Brain microvascular endothelial cell (primary cell): ENCODE data around the gene MAPKBP1.

ENCODE experiments used
- DNase-seq: peaks from one replicate; pipeline ENCODE4 v3.0.0-alpha.2; 2020
- H3K27ac ChIP-seq: fragments of 250-450 bp; sonication (Bioruptor Pico); 2 replicates; pipeline ENCODE4 v1.5.1; 2020; ENCODE audit warnings: mild to moderate bottlenecking, moderate library complexity
- H3K27me3 ChIP-seq: fragments of 250-450 bp; sonication (Bioruptor Pico); replicated peaks from 2 replicates; pipeline ENCODE4 v1.5.1; 2020; ENCODE audit warnings: mild to moderate bottlenecking
- H3K36me3 ChIP-seq: fragments of 250-450 bp; sonication (Bioruptor Pico); replicated peaks from 2 replicates; pipeline ENCODE4 v1.5.1; 2020; ENCODE audit warnings: mild to moderate bottlenecking
- H3K4me3 ChIP-seq: 2 replicates; pipeline ENCODE4 v1.5.1; 2011; ENCODE audit warnings: low read depth, mild to moderate bottlenecking, control low read depth, low read length, moderate library complexity
- in situ Hi-C: cut with HindIII; loops from 2 replicates; pipeline ENCODE4 v1.10.0; 2017; ENCODE audit warnings: low sequenced_read_pairs, low pct_ligation_motif_present
- TF ChIP-seq, protein P1 (sequence below): IDR thresholded peaks from 2 replicates; pipeline ENCODE4 v1.5.1; 2011; ENCODE audit warnings: low read depth, mild to moderate bottlenecking, moderate library complexity, low read length, control low read depth, inconsistent platforms; ENCODE audit errors: missing control alignments

MAPKBP1 gene

GRCh38 chr15:41872166-41872747 is 98.0 kb downstream of the MAPKBP1 start:
- no peaks in the 10 kb centered on the region for H3K27me3 ChIP-seq
- in situ Hi-C loops: no loop called here
- no peak overlapping the region for H3K4me3 ChIP-seq
- H3K27ac ChIP-seq: no peak overlapping the region
- DNase-seq: no peak
- TF ChIP-seq, protein P1, sequence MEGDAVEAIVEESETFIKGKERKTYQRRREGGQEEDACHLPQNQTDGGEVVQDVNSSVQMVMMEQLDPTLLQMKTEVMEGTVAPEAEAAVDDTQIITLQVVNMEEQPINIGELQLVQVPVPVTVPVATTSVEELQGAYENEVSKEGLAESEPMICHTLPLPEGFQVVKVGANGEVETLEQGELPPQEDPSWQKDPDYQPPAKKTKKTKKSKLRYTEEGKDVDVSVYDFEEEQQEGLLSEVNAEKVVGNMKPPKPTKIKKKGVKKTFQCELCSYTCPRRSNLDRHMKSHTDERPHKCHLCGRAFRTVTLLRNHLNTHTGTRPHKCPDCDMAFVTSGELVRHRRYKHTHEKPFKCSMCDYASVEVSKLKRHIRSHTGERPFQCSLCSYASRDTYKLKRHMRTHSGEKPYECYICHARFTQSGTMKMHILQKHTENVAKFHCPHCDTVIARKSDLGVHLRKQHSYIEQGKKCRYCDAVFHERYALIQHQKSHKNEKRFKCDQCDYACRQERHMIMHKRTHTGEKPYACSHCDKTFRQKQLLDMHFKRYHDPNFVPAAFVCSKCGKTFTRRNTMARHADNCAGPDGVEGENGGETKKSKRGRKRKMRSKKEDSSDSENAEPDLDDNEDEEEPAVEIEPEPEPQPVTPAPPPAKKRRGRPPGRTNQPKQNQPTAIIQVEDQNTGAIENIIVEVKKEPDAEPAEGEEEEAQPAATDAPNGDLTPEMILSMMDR: no peak
- no peaks in the 10 kb centered on the region for H3K36me3 ChIP-seq

- DNase-seq: no peak
- in situ Hi-C loops: no loop called here
- H3K36me3 ChIP-seq: no peaks in the 10 kb centered on the region
- H3K27ac ChIP-seq: no peak overlapping the region
- no peak overlapping the region for H3K4me3 ChIP-seq
- no peaks in the 10 kb centered on the region for H3K27me3 ChIP-seq
- TF ChIP-seq, protein P1: no peak
Measured at GRCh38 chr15:41873711-41874110, 99.4 kb downstream of the MAPKBP1 start.

DNA sequence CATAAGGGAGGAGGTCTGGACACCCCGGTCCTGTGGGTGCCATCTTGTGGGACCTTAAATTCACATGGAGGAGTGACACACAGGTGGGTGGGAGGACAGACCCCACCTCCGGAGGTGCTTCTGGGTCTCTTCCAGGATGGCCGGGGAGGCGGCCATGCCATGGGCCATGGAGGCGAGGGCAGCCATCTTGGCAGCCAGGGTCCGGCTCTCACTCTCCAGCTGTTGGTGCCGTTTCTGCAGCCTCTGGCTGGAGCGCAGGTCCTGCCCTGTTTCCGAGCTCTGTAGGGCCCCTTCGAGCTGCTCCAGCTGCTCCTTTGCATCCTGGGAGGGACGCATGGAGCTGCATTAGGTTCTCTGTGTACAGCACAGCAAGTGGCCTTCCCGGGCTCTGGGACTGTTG is 100.5 kb downstream of the MAPKBP1 start:
- in situ Hi-C loops: no loop called here
- Histone ChIP-seq H3K36me3 (no peaks in the 10 kb centered on the region), H3K27me3 (no peaks in the 10 kb centered on the region), H3K27ac (no peak overlapping the region), H3K4me3 (no peak overlapping the region)
- TF ChIP-seq, protein P1: no peak
- no peak for DNase-seq

- TF ChIP-seq, protein P1: no peak
- H3K27me3 ChIP-seq: no peaks in the 10 kb centered on the region
- no peak for DNase-seq
- no peak overlapping the region for H3K27ac ChIP-seq
- no peak overlapping the region for H3K4me3 ChIP-seq
- H3K36me3 ChIP-seq: no peaks in the 10 kb centered on the region
- in situ Hi-C loops: no loop called here
Measured at GRCh38 chr15:41876007-41876406, 101.7 kb downstream of the MAPKBP1 start.

DNA sequence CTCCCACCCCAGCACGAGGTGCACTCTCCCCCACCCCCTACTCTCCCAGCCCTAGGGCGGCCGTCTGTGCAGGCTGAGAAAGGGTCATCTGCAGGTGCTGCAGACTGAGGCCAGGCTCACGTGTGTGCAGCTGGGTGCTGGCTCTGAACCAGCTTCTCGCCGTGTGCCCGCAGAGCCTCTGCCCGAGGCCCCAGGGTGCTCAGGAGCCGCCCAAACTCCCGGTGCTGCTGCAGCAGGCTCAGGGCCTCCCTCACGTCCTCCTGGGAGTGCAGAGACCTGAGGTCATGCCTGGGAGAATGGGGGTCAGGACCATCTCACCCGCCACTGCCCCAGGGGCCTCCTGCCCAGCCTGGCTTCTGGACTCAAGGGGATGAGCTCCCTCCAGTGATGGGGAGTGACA is 102.4 kb downstream of the MAPKBP1 start:
- in situ Hi-C loops: no loop called here
- H3K27me3 ChIP-seq: no peaks in the 10 kb centered on the region
- H3K27ac ChIP-seq: no peak overlapping the region
- TF ChIP-seq, protein P1: no peak
- no peak for DNase-seq
- H3K36me3 ChIP-seq: no peaks in the 10 kb centered on the region
- H3K4me3 ChIP-seq: no peak overlapping the region
